Keratinocyte (primary cell): Measurements from ENCODE around the gene KIF11.

Source experiments
- CTCF ChIP-seq, 3 experiments: IDR thresholded peaks in 1 of 3; conservative IDR thresholded peaks in 1 of 3; optimal IDR thresholded peaks in 1 of 3; 2 replicates in 2 of 3; 3 replicates in 1 of 3; pipeline versions ENCODE3 to v1.5.1; 2011; ENCODE audit warnings: low read length in 3 of 3, mild to moderate bottlenecking in 3 of 3, moderate library complexity in 2 of 3, control low read depth in 1 of 3, inconsistent platforms in 1 of 3; ENCODE audit not compliant: insufficient read depth in 2 of 3; ENCODE audit errors: extremely low read depth in 1 of 3
- EZH2 ChIP-seq: IDR thresholded peaks from one replicate; pipeline ENCODE4 v1.6.1; 2012; ENCODE audit warnings: inconsistent platforms, mild to moderate bottlenecking, low read length, moderate library complexity

GRCh38 chr10:92544296-92544695 lies 48.6 kb upstream of the KIF11 start:
- no peak for TF ChIP-seq CTCF (optimal IDR thresholded peaks at IDR 0.05 in 1 of 3, IDR thresholded peaks at IDR 0.05 in 1 of 3, conservative IDR thresholded peaks at IDR 0.05 in 1 of 3; ENCODE audit: extremely low read depth in 1 of 3, insufficient read depth in 2 of 3, low read length in 3 of 3)
- no peak for TF ChIP-seq EZH2
